ENCODE results near the gene POPDC3. TPM values are rescaled to one million over a fixed set of nuclear protein-coding genes. Genes with fewer than 3 reads are reported as not detected.

Gene POPDC3
- total and polyA plus RNA-seq, 10 of the 15 experiments (the other 5 are each of a cell fraction or from before 2014, with no cell fraction given): 1.6 TPM; not detected in 9

- TF ChIP-seq ZBTB4 (CRISPR knock-in tag; IDR thresholded peaks at IDR 0.05): no peak
- TF ChIP-seq MYB (IDR thresholded peaks at IDR 0.05; ENCODE audit: borderline replicate concordance, low read depth, low read length): no peak
- TF ChIP-seq SREBF2 (IDR thresholded peaks at IDR 0.05; ENCODE audit: low read length): no peak
- no peak for TF ChIP-seq SREBF1 (IDR thresholded peaks at IDR 0.05; ENCODE audit: low read length)
- TF ChIP-seq, protein P1, sequence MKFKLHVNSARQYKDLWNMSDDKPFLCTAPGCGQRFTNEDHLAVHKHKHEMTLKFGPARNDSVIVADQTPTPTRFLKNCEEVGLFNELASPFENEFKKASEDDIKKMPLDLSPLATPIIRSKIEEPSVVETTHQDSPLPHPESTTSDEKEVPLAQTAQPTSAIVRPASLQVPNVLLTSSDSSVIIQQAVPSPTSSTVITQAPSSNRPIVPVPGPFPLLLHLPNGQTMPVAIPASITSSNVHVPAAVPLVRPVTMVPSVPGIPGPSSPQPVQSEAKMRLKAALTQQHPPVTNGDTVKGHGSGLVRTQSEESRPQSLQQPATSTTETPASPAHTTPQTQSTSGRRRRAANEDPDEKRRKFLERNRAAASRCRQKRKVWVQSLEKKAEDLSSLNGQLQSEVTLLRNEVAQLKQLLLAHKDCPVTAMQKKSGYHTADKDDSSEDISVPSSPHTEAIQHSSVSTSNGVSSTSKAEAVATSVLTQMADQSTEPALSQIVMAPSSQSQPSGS (IDR thresholded peaks at IDR 0.05; ENCODE audit: low read length): no peak
- TF ChIP-seq TCF7 (IDR thresholded peaks at IDR 0.05; ENCODE audit: borderline replicate concordance): no peak
- no peak for TF ChIP-seq IRF4 (IDR thresholded peaks at IDR 0.05; ENCODE audit: low read depth, low read length)
Measured at GRCh38 chr6:105200133-105200730, 20.4 kb upstream of the POPDC3 start (continued).

DNA sequence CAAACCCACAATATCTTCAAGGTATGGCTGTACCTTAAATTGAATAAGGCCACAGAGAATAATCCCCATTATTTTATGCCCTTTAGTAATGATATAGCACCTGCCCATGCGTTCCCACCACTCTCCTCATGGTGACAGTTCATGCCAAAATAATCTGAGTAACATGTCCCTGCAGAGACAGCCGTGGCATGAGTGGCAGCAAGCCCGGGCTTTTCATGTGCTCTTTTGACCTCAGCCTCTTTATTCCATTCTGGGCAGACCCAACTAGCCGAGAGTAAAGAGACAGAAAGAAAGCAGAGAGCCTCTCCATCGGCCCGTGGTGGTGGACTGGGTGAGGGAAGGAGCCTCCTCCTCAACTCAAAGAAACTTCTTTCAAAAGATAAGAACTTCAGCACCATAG lies 19.9 kb upstream of the POPDC3 start:
- RAD21 ChIA-PET (ENCODE audit: unreplicated experiment): no interaction called here
- intact Hi-C loops (cut with micrococcal nuclease; ENCODE audit: unreplicated experiment): no loop called here

More for the DNA sequence above, 19.9 kb upstream of the POPDC3 start:
- ChIA-PET SMC1A (ENCODE audit: uncharacterized antibody, unreplicated experiment) (no interaction called here), CTCF (no interaction called here), POLR2A (no interaction called here)
- TF ChIP-seq FOS (IDR thresholded peaks at IDR 0.05; ENCODE audit: borderline replicate concordance, extremely low read depth, insufficient read length) (no peak), IRF3 (IDR thresholded peaks at IDR 0.05) (no peak), STAT1 (conservative IDR thresholded peaks at IDR 0.05) (no peak), CBX3 (IDR thresholded peaks at IDR 0.05; ENCODE audit: borderline replicate concordance, low read depth) (no peak), SMAD5 (IDR thresholded peaks at IDR 0.05; ENCODE audit: low read depth) (no peak), RBBP5 (conservative IDR thresholded peaks at IDR 0.05) (no peak), RCOR1 (conservative IDR thresholded peaks at IDR 0.05; ENCODE audit: low read depth, low read length) (no peak), CREM (IDR thresholded peaks at IDR 0.05; ENCODE audit: low read depth) (no peak)
- no peak for FAIRE-seq
- in situ Hi-C loops (cut with MboI): no loop called here
- DNase-seq (ENCODE audit: low read depth, low spot score): no peak
- WGBS (ENCODE audit: insufficient coverage, insufficient replicate concordance, low lambda C conversion rate, missing lambda C conversion rate): 31% methylated on average over 6 of the region's 6 CpGs
- Histone ChIP-seq H3K27me3 (replicated peaks in 1 of 2; ENCODE audit: control insufficient read depth in 2 of 2, insufficient read depth in 2 of 2, low read length in 1 of 2) (no peaks in the 10 kb centered on the region), H3K4me2 (ENCODE audit: control insufficient read depth, insufficient read depth) (no peak overlapping the region), H3K36me3 (ENCODE audit: control insufficient read depth in 2 of 2, insufficient read depth in 2 of 2, low read length in 1 of 2) (no peaks in the 10 kb centered on the region), H3K4me3 (no peak overlapping the region), H3K79me2 (ENCODE audit: control insufficient read depth, insufficient read depth, low read length) (no peaks in the 10 kb centered on the region), H3K27ac (ENCODE audit: control insufficient read depth, insufficient read depth) (no peak overlapping the region), H3K9me3 (replicated peaks; ENCODE audit: control insufficient read depth, insufficient read depth, low read length) (no peaks in the 10 kb centered on the region; the same call in 2 of the 3 replicates), H4K20me1 (ENCODE audit: control insufficient read depth, insufficient read depth) (no peaks in the 10 kb centered on the region), H3K9ac (ENCODE audit: control insufficient read depth, insufficient read depth, low read length) (no peak overlapping the region), H2AFZ (ENCODE audit: control insufficient read depth, low read depth, low read length) (no peak overlapping the region), H3K4me1 (ENCODE audit: control insufficient read depth, insufficient read depth, low read length) (no peaks in the 10 kb centered on the region)
- ATAC-seq: no peak
- no TSS peak for BruUV-seq (replicated peaks)

All from GM12878 (cell line).